IMR-90 (cell line): ENCODE results near the gene RNPEP. TPM values are rescaled to one million over a fixed set of nuclear protein-coding genes. Genes with fewer than 3 reads are reported as not detected.

ENCODE experiments used
- ATAC-seq: fragments of 200-7000 bp; cut with Tn5 transposase; 2 replicates; pipeline ENCODE4 v1.9.1; 2020; ENCODE audit warnings: low read depth, mild to moderate bottlenecking, moderate library complexity
- BruUV-seq: library from RNA; stranded (reverse); fragments of 400-500 nt; replicated peaks from 2 replicates; lab custom pipeline; 2021; lab: Mats Ljungman, UMichigan
- CTCF ChIA-PET: fragments of 300-600 bp; formaldehyde crosslinking; extraction: SDS; loops from one replicate; lab custom pipeline; 2021; ENCODE audit warnings: antibody characterized with exemption; lab: Yijun Ruan, JAX
- POLR2A ChIA-PET: fragments of 300-600 bp; sonication (Branson Sonifier 250); formaldehyde crosslinking; loops from one replicate; lab custom pipeline; 2022; ENCODE audit warnings: antibody characterized with exemption; ENCODE audit not compliant: unreplicated experiment; lab: Charles Lee
- DNase-seq: peaks from one replicate; pipeline ENCODE4 v3.0.0; 2013
- H2AFZ ChIP-seq: replicated peaks from 2 replicates; pipeline ENCODE3; 2013; ENCODE audit warnings: low read length, mild to moderate bottlenecking; ENCODE audit not compliant: poor library complexity
- H2AK5ac ChIP-seq: 2 replicates; pipeline ENCODE4 v1.6.1; 2013; ENCODE audit warnings: low read depth, low read length, inconsistent platforms
- H2AK9ac ChIP-seq: replicated peaks from 2 replicates; pipeline ENCODE3; 2013; ENCODE audit warnings: mild to moderate bottlenecking, low read depth, low read length, moderate library complexity; ENCODE audit not compliant: poor library complexity
- H2BK120ac ChIP-seq: 2 replicates; pipeline ENCODE4 v1.6.1; 2013; ENCODE audit warnings: low read depth, low read length, inconsistent platforms
- H2BK15ac ChIP-seq: 3 replicates; pipeline ENCODE4 v1.6.1; 2013; ENCODE audit warnings: low read depth, low read length, inconsistent platforms
- H2BK20ac ChIP-seq: 2 replicates; pipeline ENCODE4 v1.6.1; 2013; ENCODE audit warnings: low read depth, mild to moderate bottlenecking, inconsistent platforms, low read length, moderate library complexity
- H2BK5ac ChIP-seq: 2 replicates; pipeline ENCODE4 v1.6.1; 2013; ENCODE audit warnings: mild to moderate bottlenecking, low read depth, low read length, inconsistent platforms; ENCODE audit not compliant: poor library complexity, severe bottlenecking
- H3K14ac ChIP-seq: replicated peaks from 2 replicates; pipeline ENCODE4 v1.6.1; 2013; ENCODE audit warnings: low read depth, low read length, inconsistent platforms
- H3K18ac ChIP-seq: 2 replicates; pipeline ENCODE4 v1.6.1; 2013; ENCODE audit warnings: low read depth, low read length, control low read depth
- H3K23ac ChIP-seq: 2 replicates; pipeline ENCODE4 v1.6.1; 2013; ENCODE audit warnings: low read depth, low read length, inconsistent platforms
- H3K27ac ChIP-seq: 2 replicates; pipeline ENCODE4 v1.5.1; 2013; ENCODE audit warnings: mild to moderate bottlenecking, control low read depth, low read length; ENCODE audit not compliant: insufficient read depth
- H3K27me3 ChIP-seq: 2 replicates; pipeline ENCODE4 v1.6.1; 2013; ENCODE audit warnings: low read length; ENCODE audit not compliant: control insufficient read depth, insufficient read depth
- H3K36me3 ChIP-seq: 2 replicates; pipeline ENCODE4 v1.6.1; 2013; ENCODE audit warnings: low read length, mixed read lengths; ENCODE audit not compliant: control insufficient read depth, insufficient read depth
- H3K4ac ChIP-seq: 2 replicates; pipeline ENCODE4 v1.6.1; 2013; ENCODE audit warnings: low read depth, low read length, inconsistent platforms
- H3K4me1 ChIP-seq: 2 replicates; pipeline ENCODE4 v1.6.1; 2013; ENCODE audit warnings: low read length, mixed read lengths; ENCODE audit not compliant: control insufficient read depth, insufficient read depth
- H3K4me2 ChIP-seq: 2 replicates; pipeline ENCODE4 v1.6.1; 2013; ENCODE audit warnings: low read depth, mild to moderate bottlenecking, control low read depth, low read length, moderate library complexity
- H3K4me3 ChIP-seq: 2 replicates; pipeline ENCODE4 v1.5.1; 2013; ENCODE audit warnings: low read depth, mild to moderate bottlenecking, control low read depth, low read length, moderate library complexity; ENCODE audit not compliant: insufficient read depth
- H3K56ac ChIP-seq: 2 replicates; pipeline ENCODE4 v1.6.1; 2013; ENCODE audit warnings: low read length, inconsistent platforms; ENCODE audit not compliant: insufficient read depth; ENCODE audit errors: extremely low read depth
- H3K79me1 ChIP-seq, 2 experiments: 2 replicates each; pipeline ENCODE4 v1.6.1; 2013; ENCODE audit warnings: low read length in 2 of 2, inconsistent platforms in 1 of 2, low read depth in 1 of 2
- H3K9ac ChIP-seq: 2 replicates; pipeline ENCODE4 v1.6.1; 2013; ENCODE audit warnings: low read depth, low read length, control low read depth
- H3K9me1 ChIP-seq: 2 replicates; pipeline ENCODE4 v1.6.1; 2013; ENCODE audit warnings: low read length, inconsistent platforms; ENCODE audit not compliant: insufficient read depth
- H3K9me3 ChIP-seq: 2 replicates; pipeline ENCODE4 v1.6.1; 2013; ENCODE audit warnings: low read length; ENCODE audit not compliant: control insufficient read depth, insufficient read depth
- H4K20me1 ChIP-seq: 2 replicates; pipeline ENCODE4 v1.6.1; 2013; ENCODE audit warnings: low read length, inconsistent platforms; ENCODE audit not compliant: insufficient read depth
- H4K5ac ChIP-seq: 2 replicates; pipeline ENCODE4 v1.6.1; 2013; ENCODE audit warnings: mild to moderate bottlenecking, low read depth, low read length, control low read depth
- H4K8ac ChIP-seq, 2 experiments: 2 replicates each; pipeline ENCODE4 v1.6.1; 2013; ENCODE audit warnings: low read depth in 2 of 2, low read length in 2 of 2, control low read depth in 1 of 2, inconsistent platforms in 1 of 2
- H4K91ac ChIP-seq: 2 replicates; pipeline ENCODE4 v1.6.1; 2013; ENCODE audit warnings: low read depth, low read length, inconsistent platforms; ENCODE audit not compliant: insufficient read depth
- BHLHE40 ChIP-seq: fragments of 150-350 bp; IDR thresholded peaks from 2 replicates; pipeline ENCODE4 v1.6.1; 2016; ENCODE audit warnings: mild to moderate bottlenecking, low read depth, low read length
- CEBPB ChIP-seq: IDR thresholded peaks from 2 replicates; pipeline ENCODE4 v1.6.1; 2012; ENCODE audit warnings: low read depth, low read length, improper control_type of control experiment
- CHD1 ChIP-seq: IDR thresholded peaks from 2 replicates; pipeline ENCODE4 v1.6.1; 2012; ENCODE audit warnings: low read depth, low read length, improper control_type of control experiment
- FOS ChIP-seq: fragments of 150-350 bp; IDR thresholded peaks from 2 replicates; pipeline ENCODE4 v1.6.1; 2016; ENCODE audit warnings: low read depth, low read length
- MAFK ChIP-seq: IDR thresholded peaks from 2 replicates; pipeline ENCODE4 v1.6.1; 2012; ENCODE audit warnings: low read depth, low read length, improper control_type of control experiment
- MAZ ChIP-seq: IDR thresholded peaks from 2 replicates; pipeline ENCODE4 v1.6.1; 2012; ENCODE audit warnings: low read depth, mild to moderate bottlenecking, low read length, improper control_type of control experiment, moderate library complexity, borderline replicate concordance
- MXI1 ChIP-seq: IDR thresholded peaks from 2 replicates; pipeline ENCODE4 v1.6.1; 2012; ENCODE audit warnings: low read depth, mild to moderate bottlenecking, low read length, moderate library complexity, borderline replicate concordance
- NFE2L2 ChIP-seq: fragments of 150-350 bp; IDR thresholded peaks from 2 replicates; pipeline ENCODE4 v1.6.1; 2016; ENCODE audit warnings: low read depth, mild to moderate bottlenecking, low read length
- POLR2A ChIP-seq: IDR thresholded peaks from 2 replicates; pipeline ENCODE4 v1.6.1; 2012; ENCODE audit warnings: mild to moderate bottlenecking, low read depth, low read length
- RAD21 ChIP-seq: IDR thresholded peaks from 2 replicates; pipeline ENCODE4 v1.6.1; 2012; ENCODE audit warnings: low read length, improper control_type of control experiment
- RCOR1 ChIP-seq: IDR thresholded peaks from 2 replicates; pipeline ENCODE4 v1.6.1; 2012; ENCODE audit warnings: mild to moderate bottlenecking, low read length, improper control_type of control experiment; ENCODE audit not compliant: insufficient replicate concordance
- RFX5 ChIP-seq: IDR thresholded peaks from 2 replicates; pipeline ENCODE4 v1.8.0; 2012; ENCODE audit warnings: low read depth, mild to moderate bottlenecking, low read length, moderate library complexity
- SMC3 ChIP-seq: fragments of 150-350 bp; IDR thresholded peaks from 2 replicates; pipeline ENCODE4 v1.6.1; 2016; ENCODE audit warnings: low read depth, mild to moderate bottlenecking, antibody characterized with exemption, low read length, moderate library complexity
- WGBS, 2 experiments: methylation state at CpG; one replicate each; pipeline versions ENCODE4 v1.1.5 to v1.1.7; 2013; ENCODE audit warnings: missing lambda C conversion rate in 2 of 2; ENCODE audit not compliant: insufficient read length in 1 of 2; ENCODE audit errors: extremely low coverage in 2 of 2; 5-methylcytosine and 5-hydroxymethylcytosine counted together
- dilution Hi-C: fragments of 300-500 bp; cut with HindIII; formaldehyde crosslinking; loops from one replicate; pipeline ENCODE4 v1.14.3; 2018; ENCODE audit warnings: low sequenced_read_pairs; ENCODE audit not compliant: unreplicated experiment
- in situ Hi-C: fragments of 300-500 bp; cut with MboI; formaldehyde crosslinking; loops from 3 replicates; pipeline ENCODE4 v1.14.3; 2019; ENCODE audit warnings: low sequenced_read_pairs, inconsistent platforms, mixed read lengths
- intact Hi-C: fragments of 100-400 bp; cut with micrococcal nuclease; formaldehyde crosslinking; loops from 2 replicates; pipeline ENCODE4 v1.10.0; 2022
- polyA plus RNA-seq, 3 experiments: library from polyadenylated mRNA; depleted of rRNA; stranded (reverse); fragments of >200 nt; gene quantifications; 2 replicates each; pipeline ENCODE4 v1.2.3, GENCODE V29; 2012; ENCODE audit warnings: low replicate concordance in 1 of 3
- total RNA-seq: library from RNA; depleted of rRNA; stranded (reverse); fragments of >200 nt; gene quantifications from 2 replicates; pipeline ENCODE4 v1.2.3, GENCODE V29; 2012
- TF ChIP-seq, protein P1 (sequence below): fragments of 150-350 bp; IDR thresholded peaks from 2 replicates; pipeline ENCODE4 v1.6.1; 2017; ENCODE audit warnings: mild to moderate bottlenecking, antibody characterized with exemption, low read length, low read depth
- TF ChIP-seq, protein P2 (sequence below): fragments of 150-350 bp; IDR thresholded peaks from 2 replicates; pipeline ENCODE4 v1.6.1; 2016; ENCODE audit warnings: low read depth, mild to moderate bottlenecking, low read length, moderate library complexity, borderline replicate concordance
- TF ChIP-seq, protein P3 (sequence below): conservative IDR thresholded peaks from 2 replicates; pipeline ENCODE4 v1.5.1; 2012; ENCODE audit warnings: mild to moderate bottlenecking, low read depth, low read length, improper control_type of control experiment

RNPEP gene
- total and polyA plus RNA-seq, 2 of the 4 experiments (the other 2 are of a cell fraction) = 49.8 to 75.4 TPM

DNA sequence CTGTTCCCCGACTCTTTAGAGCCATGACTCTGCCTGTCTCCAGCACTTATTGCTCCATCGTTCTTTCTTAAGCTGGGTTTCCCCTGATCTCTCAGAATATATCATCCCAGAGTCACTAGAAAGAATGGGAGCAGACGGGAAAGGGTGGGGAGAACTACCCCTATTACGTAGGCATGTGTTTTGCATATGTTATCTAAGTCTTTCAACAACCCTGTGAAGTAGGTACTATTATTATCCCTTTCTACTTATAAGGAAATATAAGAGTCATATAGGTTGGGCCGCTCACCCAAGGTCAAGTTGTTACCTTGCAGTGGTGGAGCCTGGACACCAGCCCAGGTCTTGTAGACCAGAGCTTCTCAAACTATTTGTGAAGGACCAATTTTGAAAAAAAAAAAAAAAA lies 66.7 kb downstream of the RNPEP start:
- Histone ChIP-seq H4K91ac (no peak overlapping the region), H2BK20ac (no peak overlapping the region), H3K27ac (no peak overlapping the region), H2BK5ac (no peak overlapping the region), H2AK9ac (no peak overlapping the region), H3K4me1 (no peaks in the 10 kb centered on the region), H3K4me2 (no peak overlapping the region), H3K18ac (no peak overlapping the region), H3K9me1 (peaks cover 3% of the 10 kb centered on the region; the same call in 1 of the 2 replicates), H3K23ac (no peak overlapping the region), H4K5ac (no peak overlapping the region), H3K56ac (no peak overlapping the region), H3K27me3 (peaks cover 6% of the 10 kb centered on the region), H3K14ac (no peak overlapping the region), H3K36me3 (no peaks in the 10 kb centered on the region), H2BK120ac (no peak overlapping the region), H4K20me1 (no peaks in the 10 kb centered on the region), H3K4ac (no peak overlapping the region), H2AFZ (no peak overlapping the region), H3K4me3 (no peak overlapping the region), H4K8ac (no peak overlapping the region), H2AK5ac (no peak overlapping the region), H3K9me3 (no peaks in the 10 kb centered on the region), H3K79me1 (no peaks in the 10 kb centered on the region), H3K9ac (no peak overlapping the region), H2BK15ac (no peak overlapping the region)
- POLR2A ChIA-PET = no interaction called here
- in situ Hi-C loops = no loop called here
- BruUV-seq = no TSS peak
- intact Hi-C loops = no loop called here
- no CpG with 5 or more reads among the region's 5 CpGs for WGBS, 2 experiments
- dilution Hi-C loops = no loop called here
- DNase-seq (no peak), ATAC-seq (no peak)
- TF ChIP-seq NFE2L2 (no peak), RFX5 (no peak), MAFK (no peak), MXI1 (no peak), BHLHE40 (no peak), RCOR1 (no peak), FOS (no peak), SMC3 (no peak), MAZ (no peak), RAD21 (no peak), POLR2A (no peak), CHD1 (no peak), CEBPB (no peak)
- TF ChIP-seq, protein P1, sequence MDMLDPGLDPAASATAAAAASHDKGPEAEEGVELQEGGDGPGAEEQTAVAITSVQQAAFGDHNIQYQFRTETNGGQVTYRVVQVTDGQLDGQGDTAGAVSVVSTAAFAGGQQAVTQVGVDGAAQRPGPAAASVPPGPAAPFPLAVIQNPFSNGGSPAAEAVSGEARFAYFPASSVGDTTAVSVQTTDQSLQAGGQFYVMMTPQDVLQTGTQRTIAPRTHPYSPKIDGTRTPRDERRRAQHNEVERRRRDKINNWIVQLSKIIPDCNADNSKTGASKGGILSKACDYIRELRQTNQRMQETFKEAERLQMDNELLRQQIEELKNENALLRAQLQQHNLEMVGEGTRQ = no peak
- TF ChIP-seq, protein P2, sequence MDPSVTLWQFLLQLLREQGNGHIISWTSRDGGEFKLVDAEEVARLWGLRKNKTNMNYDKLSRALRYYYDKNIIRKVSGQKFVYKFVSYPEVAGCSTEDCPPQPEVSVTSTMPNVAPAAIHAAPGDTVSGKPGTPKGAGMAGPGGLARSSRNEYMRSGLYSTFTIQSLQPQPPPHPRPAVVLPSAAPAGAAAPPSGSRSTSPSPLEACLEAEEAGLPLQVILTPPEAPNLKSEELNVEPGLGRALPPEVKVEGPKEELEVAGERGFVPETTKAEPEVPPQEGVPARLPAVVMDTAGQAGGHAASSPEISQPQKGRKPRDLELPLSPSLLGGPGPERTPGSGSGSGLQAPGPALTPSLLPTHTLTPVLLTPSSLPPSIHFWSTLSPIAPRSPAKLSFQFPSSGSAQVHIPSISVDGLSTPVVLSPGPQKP = no peak
- TF ChIP-seq, protein P3, sequence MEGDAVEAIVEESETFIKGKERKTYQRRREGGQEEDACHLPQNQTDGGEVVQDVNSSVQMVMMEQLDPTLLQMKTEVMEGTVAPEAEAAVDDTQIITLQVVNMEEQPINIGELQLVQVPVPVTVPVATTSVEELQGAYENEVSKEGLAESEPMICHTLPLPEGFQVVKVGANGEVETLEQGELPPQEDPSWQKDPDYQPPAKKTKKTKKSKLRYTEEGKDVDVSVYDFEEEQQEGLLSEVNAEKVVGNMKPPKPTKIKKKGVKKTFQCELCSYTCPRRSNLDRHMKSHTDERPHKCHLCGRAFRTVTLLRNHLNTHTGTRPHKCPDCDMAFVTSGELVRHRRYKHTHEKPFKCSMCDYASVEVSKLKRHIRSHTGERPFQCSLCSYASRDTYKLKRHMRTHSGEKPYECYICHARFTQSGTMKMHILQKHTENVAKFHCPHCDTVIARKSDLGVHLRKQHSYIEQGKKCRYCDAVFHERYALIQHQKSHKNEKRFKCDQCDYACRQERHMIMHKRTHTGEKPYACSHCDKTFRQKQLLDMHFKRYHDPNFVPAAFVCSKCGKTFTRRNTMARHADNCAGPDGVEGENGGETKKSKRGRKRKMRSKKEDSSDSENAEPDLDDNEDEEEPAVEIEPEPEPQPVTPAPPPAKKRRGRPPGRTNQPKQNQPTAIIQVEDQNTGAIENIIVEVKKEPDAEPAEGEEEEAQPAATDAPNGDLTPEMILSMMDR = no peak
- CTCF ChIA-PET = no interaction called here
